Astrocyte (in vitro differentiated cells and primary cell): ENCODE results near the gene LSM2. TPM values are rescaled to one million over a fixed set of nuclear protein-coding genes. Genes with fewer than 3 reads are reported as not detected.

Experiments used
- DNase-seq: peaks from one replicate; pipeline ENCODE4 v3.0.0-alpha.2; 2010; ENCODE audit warnings: low read depth
- FAIRE-seq: peaks from 2 replicates; lab custom pipeline; 2011; peaks lifted over from hg19 to GRCh38; lab: Jason Lieb, UNC
- H2AFZ ChIP-seq: 2 replicates; pipeline ENCODE4 v1.6.0; 2012; ENCODE audit warnings: low read depth, low read length, inconsistent platforms
- H3K27ac ChIP-seq: 2 replicates; pipeline ENCODE4 v1.5.1; 2011; ENCODE audit warnings: low read depth, low read length, inconsistent platforms
- H3K27me3 ChIP-seq: 2 replicates; pipeline ENCODE4 v1.6.0; 2011; ENCODE audit warnings: low read length, inconsistent platforms; ENCODE audit not compliant: insufficient read depth
- H3K36me3 ChIP-seq: 2 replicates; pipeline ENCODE4 v1.5.1; 2011; ENCODE audit warnings: low read length, inconsistent platforms; ENCODE audit not compliant: insufficient read depth
- H3K4me1 ChIP-seq: 2 replicates; pipeline ENCODE4 v1.5.1; 2011; ENCODE audit warnings: low read length, inconsistent platforms; ENCODE audit not compliant: insufficient read depth
- H3K4me2 ChIP-seq: 2 replicates; pipeline ENCODE4 v1.6.0; 2012; ENCODE audit warnings: low read length, inconsistent platforms
- H3K4me3 ChIP-seq: 2 replicates; pipeline ENCODE4 v1.5.1; 2011; ENCODE audit warnings: low read depth, mild to moderate bottlenecking, low read length, inconsistent platforms; ENCODE audit not compliant: insufficient read depth
- H3K79me2 ChIP-seq: 2 replicates; pipeline ENCODE4 v1.6.0; 2012; ENCODE audit warnings: mild to moderate bottlenecking, low read length, inconsistent platforms; ENCODE audit not compliant: insufficient read depth
- H3K9ac ChIP-seq: 2 replicates; pipeline ENCODE4 v1.6.0; 2012; ENCODE audit warnings: mild to moderate bottlenecking, low read length, inconsistent platforms
- H3K9me3 ChIP-seq: 2 replicates; pipeline ENCODE4 v1.5.1; 2012; ENCODE audit warnings: low read depth, mild to moderate bottlenecking, low read length, inconsistent platforms; ENCODE audit not compliant: insufficient read depth
- H4K20me1 ChIP-seq: 2 replicates; pipeline ENCODE4 v1.6.0; 2012; ENCODE audit warnings: low read length, inconsistent platforms; ENCODE audit not compliant: insufficient read depth
- H3K27ac Mint-ChIP-seq: one replicate; pipeline ENCODE4 v1.8.0; 2021; ENCODE audit warnings: mild to moderate bottlenecking, mixed read lengths; ENCODE audit not compliant: unreplicated experiment
- H3K27me3 Mint-ChIP-seq: one replicate; pipeline ENCODE4 v1.8.0; 2021; ENCODE audit warnings: low read depth, mixed read lengths; ENCODE audit not compliant: unreplicated experiment
- H3K36me3 Mint-ChIP-seq: one replicate; pipeline ENCODE4 v1.8.0; 2021; ENCODE audit warnings: low read depth, mixed read lengths; ENCODE audit not compliant: unreplicated experiment
- H3K4me1 Mint-ChIP-seq: one replicate; pipeline ENCODE4 v1.8.0; 2021; ENCODE audit warnings: low read depth, mixed read lengths; ENCODE audit not compliant: unreplicated experiment
- H3K4me3 Mint-ChIP-seq: one replicate; pipeline ENCODE4 v1.8.0; 2021; ENCODE audit warnings: mild to moderate bottlenecking, moderate library complexity, mixed read lengths; ENCODE audit not compliant: unreplicated experiment
- H3K9me3 Mint-ChIP-seq: one replicate; pipeline ENCODE4 v1.8.0; 2021; ENCODE audit warnings: mild to moderate bottlenecking, mixed read lengths; ENCODE audit not compliant: unreplicated experiment
- EZH2 ChIP-seq: IDR thresholded peaks from 2 replicates; pipeline ENCODE4 v1.6.1; 2012; ENCODE audit warnings: mild to moderate bottlenecking, low read length, inconsistent platforms; ENCODE audit not compliant: insufficient read depth
- total RNA-seq: library from RNA; stranded (reverse); gene quantifications from 2 replicates; pipeline ENCODE4 v1.2.1, GENCODE V29; 2021
- TF ChIP-seq, protein P1 (sequence below): IDR thresholded peaks from 2 replicates; pipeline ENCODE4 v1.5.1; 2011; ENCODE audit warnings: low read depth, mild to moderate bottlenecking, inconsistent platforms, low read length, moderate library complexity; ENCODE audit not compliant: insufficient read depth

The LSM2 gene
- total RNA-seq, 1 donor from 2014 or later: 43.8 TPM

- Histone ChIP-seq H3K79me2 (peaks cover 19% of the 10 kb centered on the region), H3K4me2 (peak within 1 kb of the TSS; percentile 92), H3K4me3 (peak within 1 kb of the TSS; percentile 72), H4K20me1 (peaks cover 16% of the 10 kb centered on the region), H3K27me3 (no peaks in the 10 kb centered on the region), H3K36me3 (no peaks in the 10 kb centered on the region), H2AFZ (peak within 1 kb of the TSS; percentile 68), H3K27ac (peak within 1 kb of the TSS; percentile 87), H3K9ac (peak within 1 kb of the TSS; percentile 73), H3K9me3 (no peaks in the 10 kb centered on the region), H3K4me1 (peaks cover 9% of the 10 kb centered on the region)
- peaks cover 2% of the 10 kb centered on the region for H3K9me3 Mint-ChIP-seq
- H3K36me3 Mint-ChIP-seq: peaks cover 3% of the 10 kb centered on the region
- H3K27me3 Mint-ChIP-seq: no peaks in the 10 kb centered on the region
- FAIRE-seq: no peak
- peaks cover 11% of the 10 kb centered on the region for H3K4me1 Mint-ChIP-seq
- DNase-seq: peak; percentile 91
- H3K27ac Mint-ChIP-seq: peak within 1 kb of the TSS; percentile 99
- H3K4me3 Mint-ChIP-seq: peak within 1 kb of the TSS; percentile 86
- no peak for TF ChIP-seq EZH2
- TF ChIP-seq, protein P1, sequence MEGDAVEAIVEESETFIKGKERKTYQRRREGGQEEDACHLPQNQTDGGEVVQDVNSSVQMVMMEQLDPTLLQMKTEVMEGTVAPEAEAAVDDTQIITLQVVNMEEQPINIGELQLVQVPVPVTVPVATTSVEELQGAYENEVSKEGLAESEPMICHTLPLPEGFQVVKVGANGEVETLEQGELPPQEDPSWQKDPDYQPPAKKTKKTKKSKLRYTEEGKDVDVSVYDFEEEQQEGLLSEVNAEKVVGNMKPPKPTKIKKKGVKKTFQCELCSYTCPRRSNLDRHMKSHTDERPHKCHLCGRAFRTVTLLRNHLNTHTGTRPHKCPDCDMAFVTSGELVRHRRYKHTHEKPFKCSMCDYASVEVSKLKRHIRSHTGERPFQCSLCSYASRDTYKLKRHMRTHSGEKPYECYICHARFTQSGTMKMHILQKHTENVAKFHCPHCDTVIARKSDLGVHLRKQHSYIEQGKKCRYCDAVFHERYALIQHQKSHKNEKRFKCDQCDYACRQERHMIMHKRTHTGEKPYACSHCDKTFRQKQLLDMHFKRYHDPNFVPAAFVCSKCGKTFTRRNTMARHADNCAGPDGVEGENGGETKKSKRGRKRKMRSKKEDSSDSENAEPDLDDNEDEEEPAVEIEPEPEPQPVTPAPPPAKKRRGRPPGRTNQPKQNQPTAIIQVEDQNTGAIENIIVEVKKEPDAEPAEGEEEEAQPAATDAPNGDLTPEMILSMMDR: no peak
Measured at GRCh38 chr6:31815025-31815838, 8.5 kb upstream of the LSM2 start, which contains the start of the genes HSPA1A and HSPA1L. TSS of gene HSPA1A (plus strand) at chr6:31815543. CDS start at chr6:31815757, 214 bp downstream. TSS of gene HSPA1L (minus strand) at chr6:31815283. CDS start at chr6:31811972, 3,311 bp downstream.

DNA sequence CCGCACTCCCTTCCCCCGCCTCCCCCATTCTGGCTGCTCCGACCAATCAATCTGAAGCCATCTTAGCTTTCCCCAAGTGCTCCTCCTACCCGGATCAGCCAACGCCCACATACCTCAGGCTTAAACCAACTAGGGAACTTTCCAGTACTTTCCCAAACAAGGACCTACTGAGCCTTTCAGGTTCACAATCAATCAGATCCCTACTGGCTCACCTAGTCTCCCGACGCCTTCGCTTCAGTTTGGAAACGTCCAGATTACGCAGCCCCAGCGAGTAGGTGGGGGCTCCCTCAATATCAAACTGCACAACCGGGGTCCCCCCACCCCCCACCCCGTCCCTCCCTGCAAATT lies 7.9 kb upstream of the LSM2 start:
- DNase-seq (peak; percentile 98), FAIRE-seq (no peak)
- H3K4me3 ChIP-seq: peak overlapping the region; percentile 72
- TF ChIP-seq, protein P1: no peak
- no peak for TF ChIP-seq EZH2
- peak overlapping the region; percentile 68 for H2AFZ ChIP-seq
- H3K36me3 ChIP-seq: no peaks in the 10 kb centered on the region
- peaks cover 4% of the 10 kb centered on the region for H3K36me3 Mint-ChIP-seq
- peak overlapping the region; percentile 73 for H3K9ac ChIP-seq
- H3K4me3 Mint-ChIP-seq: peak overlapping the region; percentile 86
- H3K27ac Mint-ChIP-seq: peak overlapping the region; percentile 99
- H3K27me3 ChIP-seq: no peaks in the 10 kb centered on the region
- H3K27me3 Mint-ChIP-seq: no peaks in the 10 kb centered on the region
- peaks cover 16% of the 10 kb centered on the region for H4K20me1 ChIP-seq
- peaks cover 11% of the 10 kb centered on the region for H3K4me1 Mint-ChIP-seq
- H3K4me1 ChIP-seq: peaks cover 9% of the 10 kb centered on the region
- peak overlapping the region; percentile 92 for H3K4me2 ChIP-seq
- no peaks in the 10 kb centered on the region for H3K9me3 ChIP-seq
- H3K27ac ChIP-seq: peak overlapping the region; percentile 87
- peaks cover 2% of the 10 kb centered on the region for H3K9me3 Mint-ChIP-seq
- peaks cover 19% of the 10 kb centered on the region for H3K79me2 ChIP-seq
